GM19324 (cell line): ENCODE measurements around the gene GNE.

ENCODE experiments used
- ATAC-seq: cut with Tn5 transposase; IDR thresholded peaks from one replicate; pipeline ENCODE4 v1.9.1; 2021; ENCODE audit warnings: mild to moderate bottlenecking, moderate library complexity; ENCODE audit not compliant: unreplicated experiment, low FRiP score

Gene GNE

GRCh38 chr9:36173861-36174260 is 84.4 kb downstream of the GNE start:
- ATAC-seq, result no peak

DNA sequence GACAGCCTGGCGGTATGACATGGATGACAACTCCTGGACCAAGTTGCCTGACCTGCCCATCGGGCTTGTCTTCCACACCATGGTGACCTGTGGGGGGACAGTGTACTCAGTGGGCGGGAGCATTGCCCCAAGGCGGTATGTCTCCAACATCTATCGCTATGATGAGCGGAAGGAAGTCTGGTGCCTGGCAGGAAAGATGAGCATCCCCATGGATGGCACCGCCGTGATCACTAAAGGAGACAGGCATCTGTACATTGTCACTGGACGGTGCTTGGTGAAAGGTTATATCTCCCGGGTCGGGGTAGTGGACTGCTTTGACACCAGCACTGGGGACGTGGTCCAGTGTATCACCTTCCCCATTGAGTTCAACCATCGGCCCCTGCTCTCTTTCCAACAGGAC is 87.7 kb downstream of the GNE start:
- no peak for ATAC-seq

DNA sequence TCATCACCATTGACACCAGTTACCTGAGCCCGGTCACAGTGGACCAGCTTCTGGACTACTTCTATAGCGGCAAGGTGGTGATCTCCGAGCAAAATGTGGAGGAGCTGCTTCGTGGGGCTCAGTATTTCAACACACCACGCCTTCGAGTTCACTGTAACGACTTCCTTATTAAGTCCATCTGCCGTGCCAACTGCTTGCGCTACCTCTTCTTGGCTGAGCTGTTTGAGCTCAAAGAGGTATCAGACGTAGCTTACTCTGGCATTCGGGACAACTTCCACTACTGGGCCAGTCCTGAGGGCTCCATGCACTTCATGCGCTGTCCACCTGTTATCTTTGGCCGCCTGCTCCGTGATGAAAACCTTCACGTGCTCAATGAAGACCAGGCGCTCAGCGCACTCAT is 88.5 kb downstream of the GNE start:
- no peak for ATAC-seq

DNA sequence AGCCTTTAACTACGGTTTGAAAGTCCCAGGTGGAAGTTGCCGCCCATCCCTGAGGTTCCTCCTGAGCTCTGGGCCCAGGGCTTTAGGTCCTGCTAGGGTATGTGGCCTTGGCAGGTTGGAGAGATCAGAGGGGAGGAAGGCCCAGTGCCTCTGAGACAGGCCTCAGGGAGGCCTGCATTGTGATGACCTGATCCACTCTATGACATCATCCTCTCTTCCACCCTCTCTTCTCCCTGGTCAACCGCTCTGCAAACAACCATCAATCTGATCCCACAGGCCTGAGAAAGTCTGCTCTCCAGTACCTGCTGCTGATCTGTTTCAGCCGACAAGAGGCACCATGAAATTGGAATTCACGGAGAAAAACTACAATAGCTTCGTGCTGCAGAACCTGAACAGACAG is 89.1 kb downstream of the GNE start, which contains the start of gene CCIN:
CCIN (plus strand) TSS at position 223 of the 400 bp plus-strand sequence; CDS start at position 338, 115 bp downstream.
- no peak for ATAC-seq

GRCh38 chr9:36166168-36166927 is 91.9 kb downstream of the GNE start:
- peak; percentile 79 for ATAC-seq

DNA sequence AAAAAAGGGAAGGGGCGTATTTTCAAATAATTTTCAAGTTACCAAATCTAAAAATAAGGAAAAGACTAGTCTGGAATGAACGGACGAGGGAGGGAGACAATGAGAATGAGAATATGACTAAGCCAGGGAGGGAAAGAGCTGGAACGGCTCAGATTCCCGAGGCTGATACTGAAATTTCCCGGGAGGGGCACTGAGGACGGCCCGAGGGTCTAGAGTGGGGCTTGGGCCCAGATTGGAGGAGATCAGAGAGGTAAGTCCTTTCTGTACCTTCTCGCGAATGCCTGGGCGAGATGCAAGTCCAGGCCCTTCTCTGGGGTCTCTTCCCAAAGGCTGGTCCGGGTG is 92.5 kb downstream of the GNE start:
- no peak for ATAC-seq

DNA sequence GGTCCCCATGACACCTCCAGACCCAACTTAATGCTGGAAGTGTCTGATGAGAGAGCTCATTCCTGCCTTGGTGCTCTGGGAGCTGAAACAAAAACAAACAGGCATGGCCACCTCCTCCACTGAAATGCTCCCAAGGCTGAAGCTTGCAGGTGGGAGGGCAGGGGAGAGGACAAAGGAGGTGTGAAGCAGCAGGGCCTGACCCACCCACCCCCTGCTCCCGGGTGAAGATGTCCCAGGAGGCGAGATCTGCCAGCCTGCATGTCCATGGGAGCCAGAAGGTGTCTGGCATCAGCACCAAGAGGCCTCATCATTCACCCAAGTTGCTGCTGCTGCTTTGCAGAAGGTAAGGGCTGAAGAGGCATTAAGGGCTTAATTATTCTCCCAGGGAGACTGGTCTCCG is 93.3 kb downstream of the GNE start:
- ATAC-seq, result no peak
